SKM-1 treated with dmso at 0.1 percent for 144 hours (cell line): ENCODE results near the gene ANKZF1.

Source experiments
- DNase-seq: peaks from one replicate; lab custom pipeline; 2025; ENCODE audit not compliant: unreplicated experiment; lab: John Stamatoyannopoulos, UW

The ANKZF1 gene

DNA sequence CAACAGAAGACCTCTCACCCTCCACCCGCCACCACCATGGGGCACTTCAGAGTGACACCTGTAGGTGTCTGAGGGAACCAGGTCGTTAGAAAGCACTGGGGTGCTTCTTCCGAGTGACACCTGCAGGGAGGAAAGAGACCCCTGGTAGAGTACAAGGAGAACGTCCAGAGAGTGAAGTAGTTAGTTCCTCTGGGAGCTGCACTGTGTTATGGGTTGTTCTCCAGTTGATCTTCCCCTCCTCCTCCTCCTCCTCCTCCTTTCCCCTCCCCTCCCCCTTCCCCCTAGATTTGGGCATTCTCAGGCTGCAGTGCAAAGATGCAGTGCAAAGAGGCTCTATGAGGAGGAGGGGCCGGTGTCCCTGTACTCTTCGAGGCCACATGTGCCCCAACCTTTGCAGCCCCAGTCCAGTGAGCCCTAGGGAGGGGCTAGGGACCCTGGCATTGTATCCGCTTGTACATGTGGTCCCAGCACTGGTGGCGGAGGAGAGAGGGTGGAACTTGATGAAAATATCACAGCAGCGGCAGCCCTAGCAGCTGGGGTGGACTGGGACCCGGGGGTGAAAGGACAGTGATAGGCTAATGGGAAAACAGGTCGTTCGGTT is 50.4 kb downstream of the ANKZF1 start:
- DNase-seq, result no peak

DNA sequence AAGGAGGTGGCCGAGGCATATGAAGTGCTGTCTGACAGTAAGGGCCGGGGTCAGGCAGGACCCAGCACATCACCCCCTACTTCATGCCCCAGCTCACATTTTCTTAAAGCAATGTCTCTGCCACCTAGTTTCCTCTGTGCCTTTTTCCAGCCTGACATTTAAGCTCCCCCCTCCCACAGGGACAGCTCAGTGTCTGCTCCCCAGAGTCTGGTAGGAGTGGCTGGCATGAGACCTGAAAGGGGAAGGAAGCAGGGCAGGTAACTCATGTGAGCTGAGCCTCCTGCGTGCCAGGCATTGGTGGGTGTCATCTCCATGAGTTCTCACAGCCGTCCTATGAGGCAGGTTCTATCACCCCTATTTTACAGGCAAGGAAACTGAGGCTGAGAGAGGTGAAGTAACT is 51.0 kb downstream of the ANKZF1 start:
- no peak for DNase-seq

DNA sequence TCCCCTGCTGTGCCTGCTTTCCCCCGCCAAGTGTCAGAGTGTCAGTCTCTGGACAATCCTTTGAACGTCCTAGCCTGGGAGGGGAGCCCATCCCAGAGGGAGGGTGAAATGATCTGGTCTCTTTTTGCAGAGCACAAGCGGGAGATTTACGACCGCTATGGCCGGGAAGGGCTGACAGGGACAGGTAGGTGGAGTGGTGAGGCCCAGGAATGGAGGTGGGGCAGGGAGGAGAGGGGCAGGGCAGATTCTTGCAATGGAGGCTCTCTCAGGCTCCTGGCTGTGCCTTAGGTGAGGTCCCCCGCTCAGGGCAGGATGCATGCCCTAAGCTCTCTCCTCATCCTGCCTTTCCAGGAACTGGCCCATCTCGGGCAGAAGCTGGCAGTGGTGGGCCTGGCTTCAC is 52.0 kb downstream of the ANKZF1 start:
- no peak for DNase-seq

DNA sequence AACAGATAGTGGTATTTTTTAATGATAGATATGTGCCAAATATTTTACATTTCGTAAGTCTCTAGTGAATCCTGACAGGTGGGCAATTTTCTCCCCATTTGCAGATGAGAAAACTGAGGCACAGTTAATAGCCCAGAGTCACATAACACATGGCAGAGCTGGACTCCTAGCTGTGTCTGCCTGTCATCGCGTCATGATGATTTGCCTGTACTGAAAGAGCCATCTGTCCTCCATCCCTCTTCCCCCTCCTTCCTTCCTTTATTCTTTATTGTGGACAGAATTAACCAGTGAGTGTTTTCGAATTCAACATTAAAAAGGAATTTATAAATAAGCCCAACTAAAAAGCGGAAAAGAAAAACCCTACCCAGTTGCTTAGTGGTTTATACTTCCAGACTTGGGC is 52.8 kb downstream of the ANKZF1 start:
- DNase-seq, result no peak

- DNase-seq, result no peak
These were observed 53.5 kb downstream of the ANKZF1 start for GRCh38 chr2:219282943-219283581.

DNA sequence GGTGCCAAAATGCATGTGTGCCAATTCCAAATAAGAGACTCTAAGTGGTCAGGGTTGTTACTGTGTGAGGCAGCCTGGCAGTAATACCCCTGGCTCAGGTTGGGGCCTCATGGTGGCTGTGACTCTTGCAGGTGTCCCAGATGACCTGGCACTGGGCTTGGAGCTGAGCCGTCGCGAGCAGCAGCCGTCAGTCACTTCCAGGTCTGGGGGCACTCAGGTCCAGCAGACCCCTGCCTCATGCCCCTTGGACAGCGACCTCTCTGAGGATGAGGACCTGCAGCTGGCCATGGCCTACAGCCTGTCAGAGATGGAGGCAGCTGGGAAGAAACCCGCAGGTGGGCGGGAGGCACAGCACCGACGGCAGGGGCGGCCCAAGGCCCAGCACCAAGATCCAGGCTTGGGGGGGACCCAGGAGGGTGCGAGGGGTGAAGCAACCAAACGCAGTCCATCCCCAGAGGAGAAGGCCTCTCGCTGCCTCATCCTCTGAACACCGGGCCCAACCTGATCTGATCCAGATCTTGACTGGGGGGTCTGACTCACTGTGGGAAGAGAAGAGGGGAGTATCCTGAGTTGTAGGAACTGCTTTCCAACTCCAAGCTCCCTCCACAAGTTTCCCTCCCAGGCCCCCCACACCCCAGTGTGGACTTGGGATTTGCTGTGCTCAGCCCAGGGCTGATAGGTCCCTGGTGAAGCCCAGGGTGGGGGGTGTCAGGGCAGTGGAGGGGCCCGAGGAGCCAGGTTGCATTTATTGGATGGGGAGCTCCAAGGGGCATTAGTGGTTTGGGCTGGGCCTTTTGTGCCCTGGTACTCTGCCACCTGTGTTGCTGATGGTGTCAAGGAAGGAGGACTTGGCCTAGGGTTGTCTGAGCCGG is 55.1 kb downstream of the ANKZF1 start:
- no peak for DNase-seq

- no peak for DNase-seq
These were observed 55.7 kb downstream of the ANKZF1 start for GRCh38 chr2:219285373-219285735.

DNA sequence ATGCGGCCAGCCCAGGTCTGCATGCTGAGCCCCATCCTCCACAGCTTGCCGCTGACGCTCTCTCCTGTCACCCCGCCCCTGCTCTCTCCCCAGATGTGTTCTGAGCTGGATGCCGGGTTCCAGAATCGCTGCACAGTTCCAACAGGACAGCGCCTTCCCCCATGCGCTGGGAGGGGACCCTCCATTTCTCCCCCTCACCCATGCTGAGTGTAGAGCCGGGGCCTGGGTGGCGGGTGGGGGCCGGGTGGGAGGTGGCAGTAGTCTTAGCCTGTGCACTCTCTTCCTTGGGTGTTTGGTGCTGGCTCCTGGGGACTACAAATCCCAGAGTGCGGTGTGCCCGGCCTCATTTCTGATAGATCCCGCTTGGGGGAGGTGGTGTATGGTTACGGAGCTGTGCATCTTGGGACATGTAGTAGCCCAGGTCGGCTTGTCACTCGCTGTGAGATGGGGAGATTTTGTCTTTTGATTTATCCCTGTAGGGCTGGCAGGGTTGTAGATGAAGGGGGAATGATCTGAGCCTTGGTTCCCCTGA is 56.4 kb downstream of the ANKZF1 start:
- no peak for DNase-seq
